22Rv1 (cell line): ENCODE results near the gene LRRC8D.

Experiments
- ZFX ChIP-seq: fragments of 450-650 bp; IDR thresholded peaks from 2 replicates; pipeline ENCODE4 v1.6.1; 2017; ENCODE audit warnings: antibody characterized with exemption, borderline replicate concordance
- TF ChIP-seq, protein P1 (sequence below): fragments of 450-650 bp; IDR thresholded peaks from 2 replicates; pipeline ENCODE4 v1.5.1; 2017; ENCODE audit warnings: mild to moderate bottlenecking

DNA sequence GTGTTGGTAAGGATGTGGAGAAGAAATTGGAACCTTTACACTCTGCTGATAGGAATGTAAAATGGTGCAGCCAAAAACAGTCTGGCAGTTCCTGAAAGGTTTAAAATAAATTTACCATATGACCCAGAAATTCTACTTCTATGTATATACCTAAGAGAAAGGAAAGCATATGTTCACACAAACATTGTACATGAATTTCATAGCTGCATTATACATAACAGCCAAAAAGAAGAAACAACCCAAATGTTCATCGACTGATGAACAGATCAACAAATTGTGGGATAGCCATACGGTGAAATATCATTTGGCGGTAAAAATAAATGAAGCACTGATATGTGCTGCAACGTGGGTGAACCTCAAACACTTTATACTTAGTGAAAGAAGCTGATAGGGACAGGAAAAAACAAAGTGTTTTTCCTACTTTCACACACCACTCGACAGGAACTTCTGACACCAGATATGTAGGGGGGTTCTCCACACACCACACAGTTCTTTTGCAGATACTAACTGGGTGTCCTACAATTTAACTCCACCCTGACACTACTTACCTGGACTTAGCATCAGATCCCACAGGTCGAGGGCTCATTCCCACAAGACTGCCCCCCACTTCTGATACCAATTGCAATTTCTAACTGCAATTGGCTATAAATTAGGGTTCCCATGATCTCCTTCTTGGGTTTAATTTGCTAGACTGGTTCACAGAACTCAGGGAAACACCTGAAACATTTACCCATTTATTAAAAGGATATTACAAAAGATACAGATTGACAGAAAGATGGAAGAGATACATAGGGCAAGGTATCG, 138.2 kb downstream of the LRRC8D start:
- TF ChIP-seq, protein P1, sequence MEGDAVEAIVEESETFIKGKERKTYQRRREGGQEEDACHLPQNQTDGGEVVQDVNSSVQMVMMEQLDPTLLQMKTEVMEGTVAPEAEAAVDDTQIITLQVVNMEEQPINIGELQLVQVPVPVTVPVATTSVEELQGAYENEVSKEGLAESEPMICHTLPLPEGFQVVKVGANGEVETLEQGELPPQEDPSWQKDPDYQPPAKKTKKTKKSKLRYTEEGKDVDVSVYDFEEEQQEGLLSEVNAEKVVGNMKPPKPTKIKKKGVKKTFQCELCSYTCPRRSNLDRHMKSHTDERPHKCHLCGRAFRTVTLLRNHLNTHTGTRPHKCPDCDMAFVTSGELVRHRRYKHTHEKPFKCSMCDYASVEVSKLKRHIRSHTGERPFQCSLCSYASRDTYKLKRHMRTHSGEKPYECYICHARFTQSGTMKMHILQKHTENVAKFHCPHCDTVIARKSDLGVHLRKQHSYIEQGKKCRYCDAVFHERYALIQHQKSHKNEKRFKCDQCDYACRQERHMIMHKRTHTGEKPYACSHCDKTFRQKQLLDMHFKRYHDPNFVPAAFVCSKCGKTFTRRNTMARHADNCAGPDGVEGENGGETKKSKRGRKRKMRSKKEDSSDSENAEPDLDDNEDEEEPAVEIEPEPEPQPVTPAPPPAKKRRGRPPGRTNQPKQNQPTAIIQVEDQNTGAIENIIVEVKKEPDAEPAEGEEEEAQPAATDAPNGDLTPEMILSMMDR = no peak
- no peak for TF ChIP-seq ZFX
